ENCODE data around the gene KIF26B.

Gene KIF26B

DNA sequence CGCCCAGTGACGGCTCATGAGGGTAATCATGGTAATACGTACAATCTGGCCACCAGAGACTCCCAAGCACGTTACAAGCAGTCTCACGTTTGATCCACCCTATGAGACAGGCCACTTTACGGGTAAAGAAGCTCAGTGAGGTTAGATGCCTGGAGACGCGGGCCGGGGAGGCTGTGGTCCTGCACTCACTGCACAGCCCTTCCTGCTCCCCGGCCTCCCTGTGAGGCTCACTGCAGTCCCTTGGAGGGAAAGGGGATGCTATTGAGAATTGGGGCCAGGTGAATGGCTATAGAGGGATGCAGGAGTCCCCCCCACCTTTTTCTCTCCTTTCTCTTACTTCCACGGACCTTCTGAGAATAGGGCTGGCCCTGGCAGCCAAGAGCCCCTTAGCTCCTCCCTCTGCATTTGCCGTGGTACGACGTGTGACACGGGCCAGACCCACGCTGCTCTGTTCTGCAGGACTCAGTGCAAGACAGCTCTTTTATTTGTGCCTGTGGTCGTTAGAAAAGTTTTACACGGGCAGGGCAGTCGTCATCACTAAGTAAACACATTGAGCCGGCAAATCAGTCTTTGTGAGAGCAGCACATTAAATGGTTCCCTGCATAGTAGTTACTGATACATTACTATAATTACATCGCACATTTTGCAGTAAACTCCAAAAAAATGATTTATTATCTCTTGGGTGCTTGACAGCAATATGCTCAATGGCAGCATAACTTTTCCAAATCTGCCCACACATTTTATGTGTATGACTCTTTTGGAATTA, 18.8 kb downstream of the KIF26B start:
- Histone ChIP-seq H3K36me3 (ENCODE audit: insufficient read depth, low read length) (no peaks in the 10 kb centered on the region), H3K27ac (ENCODE audit: low read depth, low read length) (no peak overlapping the region), H3K27me3 (ENCODE audit: insufficient read depth, low read length) (no peaks in the 10 kb centered on the region), H3K9me3 (ENCODE audit: insufficient read depth, low read depth, low read length) (no peaks in the 10 kb centered on the region), H3K4me3 (ENCODE audit: low read length) (no peak overlapping the region), H3K4me1 (ENCODE audit: insufficient read depth, low read length) (no peaks in the 10 kb centered on the region), H3K9ac (ENCODE audit: low read depth, low read length) (no peak overlapping the region)
- WGBS, result 89% methylated on average over 21 of the region's 21 CpGs

DNA sequence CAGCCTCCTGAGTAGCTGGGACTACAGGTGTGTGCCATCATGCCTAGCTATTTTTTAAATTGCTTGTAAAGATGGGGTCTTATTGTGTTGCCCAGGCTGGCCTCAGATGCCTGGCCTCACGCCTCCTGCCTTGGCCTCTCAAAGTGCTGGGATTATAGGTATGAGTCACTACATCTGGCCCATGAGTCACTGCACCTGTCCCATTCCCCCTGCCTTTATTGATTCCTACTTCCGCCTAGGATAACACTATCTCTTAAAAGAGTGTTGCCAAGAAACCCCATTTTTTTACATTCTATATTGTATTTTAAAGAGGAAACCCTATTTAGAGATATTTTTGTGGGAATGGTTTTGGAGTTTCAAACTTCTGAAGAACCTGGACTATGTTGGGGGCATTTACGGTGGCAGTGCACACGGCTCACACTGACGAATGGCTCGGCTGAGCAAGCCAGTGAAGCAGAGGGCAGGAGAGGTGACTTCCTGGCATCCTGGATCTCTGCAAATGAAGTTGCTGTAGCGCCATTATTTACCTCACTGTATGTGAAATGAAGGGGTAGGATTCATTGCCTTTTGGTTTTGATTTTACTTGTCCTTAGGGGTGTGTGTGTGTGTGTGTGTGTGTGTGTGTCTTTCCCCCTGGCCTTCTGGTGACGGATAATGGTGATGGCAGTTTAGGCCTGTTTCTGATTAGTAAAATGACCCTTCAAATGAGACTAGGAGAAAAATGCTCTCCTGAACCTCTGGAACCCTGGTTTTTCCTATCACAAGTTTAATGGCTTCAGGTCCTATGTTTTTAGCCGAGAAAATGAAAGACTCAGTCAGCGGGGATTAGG, 22.5 kb downstream of the KIF26B start:
- no peak overlapping the region for H3K27ac ChIP-seq (ENCODE audit: low read depth, low read length)
- no peak overlapping the region for H3K9ac ChIP-seq (ENCODE audit: low read depth, low read length)
- 92% methylated on average over 10 of the region's 10 CpGs for whole genome bisulfite sequencing
- no peaks in the 10 kb centered on the region for H3K9me3 ChIP-seq (ENCODE audit: insufficient read depth, low read depth, low read length)
- no peak overlapping the region for H3K4me3 ChIP-seq (ENCODE audit: low read length)
- no peaks in the 10 kb centered on the region for H3K36me3 ChIP-seq (ENCODE audit: insufficient read depth, low read length)
- no peaks in the 10 kb centered on the region for H3K27me3 ChIP-seq (ENCODE audit: insufficient read depth, low read length)
- peaks cover 12% of the 10 kb centered on the region for H3K4me1 ChIP-seq (ENCODE audit: insufficient read depth, low read length)

DNA sequence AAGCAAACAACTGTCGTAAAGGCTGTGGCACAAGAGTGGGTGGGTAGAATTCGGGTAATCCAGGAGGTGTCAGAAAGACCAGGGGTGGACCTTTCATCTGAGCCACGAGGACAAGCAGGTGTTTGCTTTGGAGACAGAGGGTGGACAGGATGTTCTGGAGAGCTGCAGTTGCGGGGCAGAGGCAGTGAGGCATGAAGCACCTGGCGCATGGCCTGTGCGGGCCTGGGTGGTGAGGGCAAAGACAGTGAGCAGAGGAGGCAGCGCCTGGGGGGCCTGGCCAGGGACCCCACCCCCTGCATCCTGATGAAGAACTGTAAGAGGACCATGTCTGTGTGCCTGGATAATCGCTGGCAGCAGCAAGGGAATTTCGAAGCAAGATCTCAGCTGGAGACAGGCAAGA, 24.9 kb downstream of the KIF26B start:
- H3K9ac ChIP-seq (ENCODE audit: low read depth, low read length), result no peak overlapping the region
- WGBS, result 75% methylated on average over 9 of the region's 9 CpGs
- H3K27ac ChIP-seq (ENCODE audit: low read depth, low read length), result no peak overlapping the region

DNA sequence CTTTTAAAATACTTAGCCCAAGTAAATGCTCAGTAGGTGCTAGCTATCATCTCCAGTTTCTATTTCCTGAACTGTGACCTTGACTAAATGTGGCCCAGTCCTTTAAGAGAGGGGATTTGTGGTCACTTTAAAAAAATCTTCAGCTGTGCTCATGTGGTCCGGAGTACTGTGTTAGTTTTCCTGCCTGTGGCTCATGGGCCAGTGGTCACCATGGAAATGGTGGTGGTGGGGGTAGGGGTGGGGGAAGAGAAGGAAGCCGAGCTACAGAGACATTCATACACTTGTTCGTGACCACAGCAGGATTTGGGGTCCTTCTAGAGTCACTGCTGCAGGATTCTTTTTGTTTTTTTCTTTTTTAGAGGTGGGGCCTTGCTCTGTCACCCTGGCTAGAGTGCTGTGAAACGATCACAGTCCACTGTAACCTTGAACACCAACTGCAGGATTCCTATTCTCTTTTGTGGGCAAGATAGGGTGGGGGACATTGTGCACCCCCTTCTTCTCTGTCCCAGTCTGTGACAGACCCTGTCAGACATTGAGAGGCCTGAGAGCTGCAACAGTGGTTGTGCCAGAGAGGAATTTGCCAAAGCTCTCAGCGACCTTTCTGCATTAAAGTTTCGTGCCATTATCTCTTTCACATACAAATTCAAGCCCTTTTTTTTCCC, 25.8 kb downstream of the KIF26B start:
- H3K36me3 ChIP-seq (ENCODE audit: insufficient read depth, low read length), result no peaks in the 10 kb centered on the region
- H3K27ac ChIP-seq (ENCODE audit: low read depth, low read length), result no peak overlapping the region
- H3K27me3 ChIP-seq (ENCODE audit: insufficient read depth, low read length), result no peaks in the 10 kb centered on the region
- peaks cover 12% of the 10 kb centered on the region for H3K4me1 ChIP-seq (ENCODE audit: insufficient read depth, low read length)
- no peak overlapping the region for H3K4me3 ChIP-seq (ENCODE audit: low read length)
- no peak overlapping the region for H3K9ac ChIP-seq (ENCODE audit: low read depth, low read length)
- WGBS, result 38% methylated on average over 6 of the region's 6 CpGs
- no peaks in the 10 kb centered on the region for H3K9me3 ChIP-seq (ENCODE audit: insufficient read depth, low read depth, low read length)

More for the DNA sequence above, 24.9 kb downstream of the KIF26B start:
- H3K36me3 ChIP-seq (ENCODE audit: insufficient read depth, low read length), result no peaks in the 10 kb centered on the region
- no peak overlapping the region for H3K4me3 ChIP-seq (ENCODE audit: low read length)
- H3K9me3 ChIP-seq (ENCODE audit: insufficient read depth, low read depth, low read length), result no peaks in the 10 kb centered on the region
- H3K27me3 ChIP-seq (ENCODE audit: insufficient read depth, low read length), result no peaks in the 10 kb centered on the region
- peaks cover 12% of the 10 kb centered on the region for H3K4me1 ChIP-seq (ENCODE audit: insufficient read depth, low read length)

DNA sequence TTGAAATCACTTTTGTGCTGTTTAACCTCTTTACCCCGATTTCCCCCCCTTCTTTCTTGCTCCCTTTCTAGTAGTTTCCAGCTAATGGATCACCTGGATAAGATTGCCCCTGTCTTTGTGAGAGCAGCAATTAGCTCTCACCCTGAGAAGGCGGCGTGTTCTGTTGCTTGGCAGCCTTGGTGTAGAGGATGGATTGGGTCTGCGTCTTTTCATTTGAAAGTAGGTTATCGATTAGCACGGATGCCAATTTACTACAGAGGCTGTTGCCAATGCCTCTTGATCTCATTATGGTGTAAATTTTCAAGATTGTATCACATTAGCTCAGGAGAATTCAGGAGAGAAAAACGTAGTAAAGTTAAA, 26.4 kb downstream of the KIF26B start:
- no peaks in the 10 kb centered on the region for H3K36me3 ChIP-seq (ENCODE audit: insufficient read depth, low read length)
- peaks cover 12% of the 10 kb centered on the region for H3K4me1 ChIP-seq (ENCODE audit: insufficient read depth, low read length)
- no peak overlapping the region for H3K27ac ChIP-seq (ENCODE audit: low read depth, low read length)
- no peaks in the 10 kb centered on the region for H3K9me3 ChIP-seq (ENCODE audit: insufficient read depth, low read depth, low read length)
- H3K4me3 ChIP-seq (ENCODE audit: low read length), result no peak overlapping the region
- no peak overlapping the region for H3K9ac ChIP-seq (ENCODE audit: low read depth, low read length)
- no peaks in the 10 kb centered on the region for H3K27me3 ChIP-seq (ENCODE audit: insufficient read depth, low read length)
- 54% methylated on average over 6 of the region's 7 CpGs for WGBS

DNA sequence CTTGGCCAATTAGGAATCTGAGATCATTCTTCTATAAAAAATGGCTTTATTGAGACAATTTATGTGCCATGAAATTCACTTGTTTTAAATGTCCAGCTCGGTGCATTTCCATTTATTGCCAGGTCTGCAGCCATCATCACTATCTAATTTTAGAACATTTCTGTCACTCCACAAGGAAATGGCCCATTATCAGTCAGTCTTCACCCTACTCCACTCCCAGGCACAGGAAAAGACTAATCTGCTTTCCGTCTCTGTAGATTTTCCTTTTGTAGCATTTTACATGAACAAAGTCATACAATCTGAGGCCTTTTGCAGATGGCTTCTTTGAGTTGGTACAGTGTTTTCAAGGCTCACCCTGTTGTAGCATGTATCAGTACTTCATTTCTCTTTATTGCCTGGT, 27.2 kb downstream of the KIF26B start:
- Histone ChIP-seq H3K9me3 (ENCODE audit: insufficient read depth, low read depth, low read length) (no peaks in the 10 kb centered on the region), H3K27ac (ENCODE audit: low read depth, low read length) (no peak overlapping the region), H3K36me3 (ENCODE audit: insufficient read depth, low read length) (no peaks in the 10 kb centered on the region), H3K9ac (ENCODE audit: low read depth, low read length) (no peak overlapping the region), H3K4me1 (ENCODE audit: insufficient read depth, low read length) (peaks cover 12% of the 10 kb centered on the region), H3K27me3 (ENCODE audit: insufficient read depth, low read length) (no peaks in the 10 kb centered on the region), H3K4me3 (ENCODE audit: low read length) (no peak overlapping the region)
- 91% methylated on average over 2 of the region's 2 CpGs for WGBS

DNA sequence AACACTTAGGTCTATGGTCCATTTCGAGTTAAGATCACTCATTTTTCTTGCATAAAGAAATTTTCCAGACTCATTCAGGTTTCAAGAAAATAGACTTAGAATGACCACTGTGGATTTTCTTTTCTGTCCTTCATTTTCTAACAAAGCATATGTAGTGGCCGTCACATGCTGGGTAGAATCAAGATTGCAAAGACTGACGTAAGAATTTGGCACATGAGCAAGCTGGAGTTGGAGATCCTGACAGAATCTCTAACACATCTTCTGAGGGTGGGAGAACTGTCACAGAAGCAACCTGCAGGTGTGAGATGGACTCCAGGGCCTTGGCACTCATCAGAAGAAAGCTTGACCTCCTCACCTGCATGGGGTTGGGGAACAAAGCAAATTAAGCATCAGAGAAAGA, 28.6 kb downstream of the KIF26B start:
- H3K4me1 ChIP-seq (ENCODE audit: insufficient read depth, low read length), result peaks cover 12% of the 10 kb centered on the region
- WGBS, result 92% methylated on average over 3 of the region's 3 CpGs
- no peak overlapping the region for H3K4me3 ChIP-seq (ENCODE audit: low read length)
- H3K27ac ChIP-seq (ENCODE audit: low read depth, low read length), result no peak overlapping the region
- no peaks in the 10 kb centered on the region for H3K36me3 ChIP-seq (ENCODE audit: insufficient read depth, low read length)
- H3K27me3 ChIP-seq (ENCODE audit: insufficient read depth, low read length), result no peaks in the 10 kb centered on the region
- H3K9me3 ChIP-seq (ENCODE audit: insufficient read depth, low read depth, low read length), result no peaks in the 10 kb centered on the region
- H3K9ac ChIP-seq (ENCODE audit: low read depth, low read length), result no peak overlapping the region

DNA sequence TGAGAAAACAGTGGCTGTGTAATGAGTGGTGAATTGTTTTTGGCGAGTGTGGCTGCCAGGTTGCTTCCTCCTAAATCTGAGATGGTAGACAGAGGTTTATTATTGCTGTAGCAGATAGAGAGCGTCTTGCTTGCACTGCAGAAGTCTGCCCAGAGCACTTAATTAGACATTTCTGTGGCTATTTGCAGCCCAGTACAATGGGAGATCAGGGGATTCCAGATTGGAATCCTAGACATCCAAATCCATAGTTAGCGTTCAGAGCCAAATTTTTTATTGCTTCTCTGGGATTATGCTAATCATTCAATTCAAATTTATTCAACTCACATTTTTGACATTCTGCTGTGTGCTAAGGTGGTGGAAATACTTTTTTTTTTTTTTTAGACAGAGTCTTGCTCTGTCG, 30.0 kb downstream of the KIF26B start:
- H3K9me3 ChIP-seq (ENCODE audit: insufficient read depth, low read depth, low read length), result no peaks in the 10 kb centered on the region
- H3K9ac ChIP-seq (ENCODE audit: low read depth, low read length), result no peak overlapping the region
- WGBS, result 90% methylated on average over 4 of the region's 4 CpGs
- no peaks in the 10 kb centered on the region for H3K36me3 ChIP-seq (ENCODE audit: insufficient read depth, low read length)
- no peaks in the 10 kb centered on the region for H3K27me3 ChIP-seq (ENCODE audit: insufficient read depth, low read length)
- H3K27ac ChIP-seq (ENCODE audit: low read depth, low read length), result no peak overlapping the region
- no peak overlapping the region for H3K4me3 ChIP-seq (ENCODE audit: low read length)
- peaks cover 18% of the 10 kb centered on the region for H3K4me1 ChIP-seq (ENCODE audit: insufficient read depth, low read length)

DNA sequence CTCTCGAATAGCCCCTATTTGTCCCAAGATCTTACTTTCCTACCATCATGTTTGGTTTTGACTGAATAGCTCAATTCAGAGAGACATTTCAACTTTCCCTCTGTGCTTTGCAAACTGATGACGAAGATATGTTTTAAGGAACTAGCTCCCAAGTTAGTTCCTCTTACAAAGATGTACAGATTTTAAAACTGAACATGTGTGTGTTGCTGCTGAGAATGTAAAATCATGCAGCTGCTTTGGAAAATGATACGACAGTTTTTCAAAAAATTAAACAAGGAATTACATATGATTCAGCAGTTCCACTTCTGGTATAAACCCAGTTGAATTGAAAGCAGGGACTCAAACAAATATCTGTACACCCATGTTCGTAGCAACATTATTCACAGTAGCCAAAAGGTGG, 33.6 kb downstream of the KIF26B start:
- H3K4me3 ChIP-seq (ENCODE audit: low read length), result no peak overlapping the region
- H3K9ac ChIP-seq (ENCODE audit: low read depth, low read length), result no peak overlapping the region
- peaks cover 6% of the 10 kb centered on the region; the same call in 1 of the 2 replicates for H3K4me1 ChIP-seq (ENCODE audit: insufficient read depth, low read length)
- no peaks in the 10 kb centered on the region for H3K36me3 ChIP-seq (ENCODE audit: insufficient read depth, low read length)
- H3K9me3 ChIP-seq (ENCODE audit: insufficient read depth, low read depth, low read length), result no peaks in the 10 kb centered on the region
- H3K27me3 ChIP-seq (ENCODE audit: insufficient read depth, low read length), result no peaks in the 10 kb centered on the region
- 95% methylated on average over 4 of the region's 4 CpGs for WGBS
- H3K27ac ChIP-seq (ENCODE audit: low read depth, low read length), result no peak overlapping the region

DNA sequence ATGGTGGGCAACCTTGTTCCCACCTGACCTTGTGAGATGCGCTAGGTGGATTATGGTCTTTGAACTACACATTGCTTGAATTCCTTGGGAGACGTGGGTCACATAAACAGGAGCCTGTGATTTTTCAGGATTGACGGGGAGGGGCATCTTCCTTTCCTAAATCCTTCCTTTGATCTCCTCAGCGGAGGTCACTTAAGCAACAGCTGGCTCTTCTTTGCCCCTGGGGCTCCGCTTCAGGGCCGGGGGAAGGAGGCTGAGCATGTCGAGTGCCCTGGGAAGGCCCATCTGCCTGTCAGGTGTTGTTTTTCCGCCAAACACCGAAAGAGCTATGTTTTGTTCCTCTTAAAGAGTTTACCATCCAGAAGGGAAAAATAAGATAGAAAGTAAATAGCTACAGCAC, 40.6 kb downstream of the KIF26B start:
- no peak overlapping the region for H3K9ac ChIP-seq (ENCODE audit: low read depth, low read length)
- no peaks in the 10 kb centered on the region for H3K36me3 ChIP-seq (ENCODE audit: insufficient read depth, low read length)
- no peaks in the 10 kb centered on the region for H3K27me3 ChIP-seq (ENCODE audit: insufficient read depth, low read length)
- H3K9me3 ChIP-seq (ENCODE audit: insufficient read depth, low read depth, low read length), result no peaks in the 10 kb centered on the region
- H3K4me3 ChIP-seq (ENCODE audit: low read length), result no peak overlapping the region
- 47% methylated on average over 9 of the region's 9 CpGs for WGBS
- no peak overlapping the region for H3K27ac ChIP-seq (ENCODE audit: low read depth, low read length)
- peaks cover 21% of the 10 kb centered on the region for H3K4me1 ChIP-seq (ENCODE audit: insufficient read depth, low read length)

DNA sequence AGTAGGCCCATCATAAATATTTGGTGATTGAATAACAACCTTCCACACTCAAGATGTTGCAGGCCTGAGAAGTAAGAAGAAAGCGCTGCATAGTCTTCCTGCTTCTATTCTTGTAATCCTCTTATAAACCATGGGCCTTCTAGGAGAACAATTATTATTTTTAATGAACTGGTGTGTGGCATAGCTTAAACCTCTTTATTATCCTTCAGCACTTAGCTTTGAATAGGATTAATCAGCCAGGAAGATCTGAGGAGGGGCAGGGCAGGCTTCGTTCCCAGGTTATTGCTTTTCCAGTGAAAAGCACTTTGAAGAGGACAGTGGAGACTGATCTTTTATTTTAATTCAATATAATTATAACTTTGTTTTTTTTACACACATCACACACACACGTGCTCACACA, 42.3 kb downstream of the KIF26B start:
- H3K36me3 ChIP-seq (ENCODE audit: insufficient read depth, low read length), result no peaks in the 10 kb centered on the region
- no peaks in the 10 kb centered on the region for H3K27me3 ChIP-seq (ENCODE audit: insufficient read depth, low read length)
- 100% methylated on average over 2 of the region's 3 CpGs for WGBS
- peaks cover 36% of the 10 kb centered on the region for H3K4me1 ChIP-seq (ENCODE audit: insufficient read depth, low read length)
- no peaks in the 10 kb centered on the region for H3K9me3 ChIP-seq (ENCODE audit: insufficient read depth, low read depth, low read length)
- no peak overlapping the region for H3K27ac ChIP-seq (ENCODE audit: low read depth, low read length)
- no peak overlapping the region for H3K9ac ChIP-seq (ENCODE audit: low read depth, low read length)
- no peak overlapping the region for H3K4me3 ChIP-seq (ENCODE audit: low read length)

Measured in HUES64 (cell line).